Esophagus (tissue), 2 donors: ENCODE data around the gene CDK14. TPM values are rescaled to one million over a fixed set of nuclear protein-coding genes. Genes with fewer than 3 reads are reported as not detected.

Experiments
- H3K27ac ChIP-seq, 2 donors: one replicate each; pipeline ENCODE4 v1.5.1; 2013; ENCODE audit warnings: low read depth in 2 of 2, mild to moderate bottlenecking in 2 of 2, inconsistent platforms in 1 of 2, low read length in 1 of 2, moderate library complexity in 1 of 2
- H3K27me3 ChIP-seq, 2 donors: one replicate each; pipeline ENCODE4 v1.6.1; 2013; ENCODE audit warnings: low read length in 2 of 2, control low read depth in 1 of 2, mild to moderate bottlenecking in 1 of 2; ENCODE audit not compliant: insufficient read depth in 2 of 2, control insufficient read depth in 1 of 2
- H3K36me3 ChIP-seq, 2 donors: one replicate each; pipeline ENCODE4 v1.6.1; 2013; ENCODE audit warnings: low read length in 1 of 2; ENCODE audit not compliant: control insufficient read depth in 2 of 2, insufficient read depth in 2 of 2
- H3K4me1 ChIP-seq, 2 donors: one replicate each; pipeline ENCODE4 v1.6.1; 2013; ENCODE audit warnings: low read length in 1 of 2; ENCODE audit not compliant: control insufficient read depth in 2 of 2, insufficient read depth in 2 of 2
- H3K4me3 ChIP-seq, 2 donors: one replicate each; pipeline ENCODE4 v1.5.1; 2013; ENCODE audit warnings: low read length in 2 of 2, mild to moderate bottlenecking in 2 of 2, low read depth in 1 of 2, moderate library complexity in 1 of 2
- H3K9me3 ChIP-seq, 2 donors: one replicate each; pipeline ENCODE4 v1.6.1; 2013; ENCODE audit warnings: mild to moderate bottlenecking in 2 of 2, low read depth in 1 of 2, low read length in 1 of 2, moderate library complexity in 1 of 2; ENCODE audit not compliant: control insufficient read depth in 2 of 2, insufficient read depth in 1 of 2
- WGBS, 2 donors: extraction: QIAGEN DNeasy Blood & Tissue Kit; methylation state at CpG; one replicate each; pipeline ENCODE4 v1.1.7; 2013; 5-methylcytosine and 5-hydroxymethylcytosine counted together
- polyA plus RNA-seq, 2 donors: library from polyadenylated mRNA; stranded (reverse); fragments of 200-250 nt; gene quantifications; one replicate each; pipeline ENCODE4 v1.2.3, GENCODE V29; 2013
- donor health status: healthy with polysubstance abuse.
- donor health status: Bipolar disorder and iron deficiency.

The CDK14 gene
- polyA plus RNA-seq, 2 donors = 0.51 to 0.59 TPM

GRCh38 chr7:90668992-90669391 lies 72.9 kb downstream of the CDK14 start:
- 83 to 85% methylated on average over 2 of the region's 2 CpGs for WGBS, 2 donors
- Histone ChIP-seq H3K4me1 (no peaks in the 10 kb centered on the region), H3K36me3 (no peaks in the 10 kb centered on the region), H3K4me3 (no peak overlapping the region), H3K27ac (no peak overlapping the region), H3K27me3 (no peaks in the 10 kb centered on the region), H3K9me3 (no peaks in the 10 kb centered on the region)

DNA sequence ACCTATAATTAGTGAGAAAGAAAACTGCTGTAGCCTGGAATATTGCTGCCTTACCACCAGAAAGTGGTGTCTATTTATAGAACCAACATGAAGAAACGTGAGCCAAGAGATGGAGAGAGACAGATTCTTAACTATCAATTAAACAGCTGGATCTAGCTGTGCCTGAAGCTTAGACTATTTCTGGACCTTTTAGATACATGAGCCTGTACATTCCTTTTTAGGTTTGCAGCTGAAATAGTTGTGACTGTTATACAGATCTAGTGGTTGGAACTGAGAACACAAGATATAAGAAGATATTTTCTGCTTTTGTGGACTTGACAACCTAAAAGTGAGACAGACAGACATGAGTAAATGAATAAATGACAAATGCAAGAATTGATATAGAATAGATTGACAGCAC lies 73.4 kb downstream of the CDK14 start:
- H3K27me3 ChIP-seq = no peaks in the 10 kb centered on the region
- H3K9me3 ChIP-seq = no peaks in the 10 kb centered on the region
- WGBS, 2 donors = 47 to 54% methylated on average over 1 of the region's 1 CpG
- H3K27ac ChIP-seq = no peak overlapping the region
- no peaks in the 10 kb centered on the region for H3K4me1 ChIP-seq
- no peak overlapping the region for H3K4me3 ChIP-seq
- H3K36me3 ChIP-seq = no peaks in the 10 kb centered on the region

GRCh38 chr7:90671571-90671970 lies 75.5 kb downstream of the CDK14 start:
- Histone ChIP-seq H3K4me3 (no peak overlapping the region), H3K36me3 (no peaks in the 10 kb centered on the region), H3K27me3 (no peaks in the 10 kb centered on the region), H3K9me3 (no peaks in the 10 kb centered on the region), H3K27ac (no peak overlapping the region), H3K4me1 (no peaks in the 10 kb centered on the region)
- 76 to 80% methylated on average over 2 of the region's 2 CpGs for WGBS, 2 donors

- H3K27me3 ChIP-seq = no peaks in the 10 kb centered on the region
- no peak overlapping the region for H3K27ac ChIP-seq
- WGBS, 2 donors = 86 to 91% methylated on average over 2 of the region's 2 CpGs
- no peaks in the 10 kb centered on the region for H3K36me3 ChIP-seq
- H3K4me3 ChIP-seq = no peak overlapping the region
- H3K9me3 ChIP-seq = no peaks in the 10 kb centered on the region
- H3K4me1 ChIP-seq = no peaks in the 10 kb centered on the region
Measured at GRCh38 chr7:90672210-90672609, 76.1 kb downstream of the CDK14 start.

- Histone ChIP-seq H3K9me3 (no peaks in the 10 kb centered on the region), H3K4me1 (no peaks in the 10 kb centered on the region), H3K27ac (no peak overlapping the region), H3K4me3 (no peak overlapping the region), H3K36me3 (no peaks in the 10 kb centered on the region), H3K27me3 (no peaks in the 10 kb centered on the region)
- WGBS, 2 donors = 61 to 73% methylated on average over 1 of the region's 1 CpG
Measured at GRCh38 chr7:90674625-90675024, 78.5 kb downstream of the CDK14 start.

DNA sequence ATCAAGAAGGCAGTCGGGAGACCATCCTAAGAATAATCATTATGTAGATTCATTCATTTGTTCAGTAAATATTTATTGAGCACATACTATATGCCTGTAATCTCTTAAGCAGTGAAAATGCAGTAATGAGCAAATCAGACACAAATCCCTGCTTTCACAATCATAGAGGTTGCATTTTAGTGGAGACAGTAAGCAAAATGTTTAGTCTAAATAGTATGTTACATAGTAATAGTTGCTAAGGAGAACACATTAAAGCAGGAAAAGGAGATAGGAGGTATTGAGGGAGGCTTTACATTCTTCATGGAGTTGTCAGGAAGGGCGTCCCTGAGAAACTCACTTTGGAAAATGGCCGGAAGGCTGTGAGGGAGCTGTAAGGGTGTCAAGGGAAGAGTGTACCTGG lies 79.9 kb downstream of the CDK14 start:
- Histone ChIP-seq H3K27ac (no peak overlapping the region), H3K36me3 (no peaks in the 10 kb centered on the region), H3K27me3 (no peaks in the 10 kb centered on the region), H3K4me1 (no peaks in the 10 kb centered on the region), H3K4me3 (no peak overlapping the region), H3K9me3 (no peaks in the 10 kb centered on the region)
- WGBS, 2 donors = 90 to 94% methylated on average over 3 of the region's 3 CpGs

- Histone ChIP-seq H3K9me3 (no peaks in the 10 kb centered on the region), H3K36me3 (no peaks in the 10 kb centered on the region), H3K4me1 (no peaks in the 10 kb centered on the region), H3K27ac (no peak overlapping the region), H3K4me3 (no peak overlapping the region), H3K27me3 (no peaks in the 10 kb centered on the region)
- 52 to 59% methylated on average over 10 of the region's 10 CpGs for WGBS, 2 donors
Measured at GRCh38 chr7:90677486-90678404, 81.6 kb downstream of the CDK14 start.

DNA sequence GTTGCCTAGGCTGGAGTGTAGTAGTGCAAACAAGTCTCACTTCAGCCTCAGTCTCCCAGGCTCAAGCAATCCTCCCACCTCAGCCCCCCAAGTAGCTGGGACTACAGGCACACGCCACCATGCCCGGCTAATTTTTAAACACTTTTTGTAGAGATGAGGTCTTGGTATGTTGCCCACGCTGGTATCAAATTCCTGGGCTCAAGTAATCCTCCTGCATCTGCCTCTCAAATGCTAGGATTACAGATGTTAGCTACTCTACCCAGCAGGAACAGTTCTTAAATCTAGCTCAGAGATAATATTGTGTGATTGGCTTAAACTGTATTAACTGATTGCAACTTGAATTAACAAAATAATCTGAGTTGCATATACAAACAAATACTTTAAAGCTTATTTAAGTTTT lies 82.9 kb downstream of the CDK14 start:
- 59% methylated on average over 3 of the region's 3 CpGs for WGBS, 2 donors
- H3K4me3 ChIP-seq = no peak overlapping the region
- H3K4me1 ChIP-seq = no peaks in the 10 kb centered on the region
- H3K9me3 ChIP-seq = no peaks in the 10 kb centered on the region
- no peak overlapping the region for H3K27ac ChIP-seq
- H3K27me3 ChIP-seq = no peaks in the 10 kb centered on the region
- no peaks in the 10 kb centered on the region for H3K36me3 ChIP-seq

DNA sequence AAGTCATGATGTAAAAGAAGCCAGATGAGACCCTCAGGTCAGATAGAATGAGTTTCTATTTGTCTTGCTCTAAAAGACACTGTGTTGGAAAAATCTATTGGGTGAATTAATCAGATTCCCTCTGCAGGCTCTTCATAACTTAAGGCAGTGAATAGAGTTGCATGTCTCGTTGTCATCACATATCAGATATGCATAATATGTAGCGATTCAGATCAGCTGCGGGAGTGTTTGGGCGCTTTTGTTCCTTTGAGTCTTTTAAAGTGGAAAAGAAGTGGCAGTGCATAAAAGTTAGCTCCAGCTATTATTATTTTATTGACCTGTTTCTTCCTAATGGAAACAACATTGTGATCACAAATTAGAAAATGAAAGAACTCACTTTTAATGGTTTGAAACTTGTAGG lies 84.4 kb downstream of the CDK14 start:
- 94 to 98% methylated on average over 4 of the region's 4 CpGs for WGBS, 2 donors
- no peaks in the 10 kb centered on the region for H3K36me3 ChIP-seq
- no peak overlapping the region for H3K27ac ChIP-seq
- no peaks in the 10 kb centered on the region for H3K9me3 ChIP-seq
- H3K27me3 ChIP-seq = no peaks in the 10 kb centered on the region
- no peak overlapping the region for H3K4me3 ChIP-seq
- H3K4me1 ChIP-seq = no peaks in the 10 kb centered on the region
